ENCODE measurements around the gene MAN2A1.

Gene MAN2A1

GRCh38 chr5:109678447-109678846 lies 11.3 kb upstream of the MAN2A1 start:
- H3K27ac ChIP-seq: no peak overlapping the region
- DNase-seq (ENCODE audit: low spot score): no peak
- H3K4me3 ChIP-seq: no peak overlapping the region
- TF ChIP-seq CTCF (IDR thresholded peaks at IDR 0.05): no peak

- Histone ChIP-seq H3K27ac (no peak overlapping the region), H3K4me3 (no peak overlapping the region)
- DNase-seq (ENCODE audit: low spot score): no peak
- TF ChIP-seq CTCF (IDR thresholded peaks at IDR 0.05): no peak
Measured at GRCh38 chr5:109681763-109682162, 8.0 kb upstream of the MAN2A1 start.

GRCh38 chr5:109682383-109682782 lies 7.3 kb upstream of the MAN2A1 start:
- Histone ChIP-seq H3K4me3 (no peak overlapping the region), H3K27ac (no peak overlapping the region)
- DNase-seq (ENCODE audit: low spot score): no peak
- TF ChIP-seq CTCF (IDR thresholded peaks at IDR 0.05): no peak

GRCh38 chr5:109685916-109686315 lies 3.8 kb upstream of the MAN2A1 start:
- no peak for DNase-seq (ENCODE audit: low spot score)

GRCh38 chr5:109688630-109688969 lies 1.1 kb upstream of the MAN2A1 start:
- peak; percentile 10 for TF ChIP-seq CTCF (IDR thresholded peaks at IDR 0.05)
- H3K4me3 ChIP-seq: peak overlapping the region; percentile 92
- H3K27ac ChIP-seq: peak overlapping the region; percentile 90 to 97
- no peak for DNase-seq (ENCODE audit: low spot score)

More at GRCh38 chr5:109685916-109686315, 3.8 kb upstream of the MAN2A1 start:
- Histone ChIP-seq H3K27ac (no peak overlapping the region), H3K4me3 (no peak overlapping the region)
- TF ChIP-seq CTCF (IDR thresholded peaks at IDR 0.05): no peak

GRCh38 chr5:109688970-109689739 lies 572 bp upstream of the MAN2A1 start:
- DNase-seq (ENCODE audit: low spot score): peak; percentile 90
- TF ChIP-seq CTCF (IDR thresholded peaks at IDR 0.05): peak; percentile 6
- Histone ChIP-seq H3K27ac (peak overlapping the region; percentile 90 to 97), H3K4me3 (peak overlapping the region; percentile 92)
